Central memory CD8-positive, alpha-beta T cell (primary cell): ENCODE data around the gene TRPM6.
A peak's percentile ranks its signal among the peaks of the same experiment; 100 is the strongest.
"Not testable (repeated sequence)": the region's sequence is repeated elsewhere in the genome, so short reads cannot be mapped to it uniquely, and the experiment has no call there.

Source experiments
- ATAC-seq: fragments of 150-1000 bp; cut with Tn5 transposase; replicated peaks from 2 replicates; pipeline ENCODE4 v1.10.0; 2022; ENCODE audit warnings: mild to moderate bottlenecking, moderate FRiP score, moderate number of reproducible peaks; ENCODE audit not compliant: poor library complexity, severe bottlenecking; ENCODE audit errors: extremely low read depth
- DNase-seq, 2 donors: peaks; one replicate each; pipeline ENCODE4 v3.0.0; 2021; ENCODE audit warnings: low spot score in 2 of 2
- H3K27ac Mint-ChIP-seq: one replicate; pipeline ENCODE4 v1.8.0; 2022; ENCODE audit warnings: low read depth, mild to moderate bottlenecking, moderate library complexity, mixed read lengths
- H3K27me3 Mint-ChIP-seq: one replicate; pipeline ENCODE4 v1.8.0; 2022; ENCODE audit warnings: mixed read lengths
- H3K36me3 Mint-ChIP-seq: one replicate; pipeline ENCODE4 v1.8.0; 2022; ENCODE audit warnings: mild to moderate bottlenecking, moderate library complexity, mixed read lengths; ENCODE audit not compliant: insufficient read depth
- H3K4me1 Mint-ChIP-seq: one replicate; pipeline ENCODE4 v1.8.0; 2022; ENCODE audit warnings: mixed read lengths
- H3K4me3 Mint-ChIP-seq: one replicate; pipeline ENCODE4 v1.8.0; 2022; ENCODE audit warnings: mild to moderate bottlenecking, moderate library complexity, mixed read lengths
- H3K9me3 Mint-ChIP-seq: one replicate; pipeline ENCODE4 v1.8.0; 2022; ENCODE audit warnings: mixed read lengths

TRPM6 gene, protein sequence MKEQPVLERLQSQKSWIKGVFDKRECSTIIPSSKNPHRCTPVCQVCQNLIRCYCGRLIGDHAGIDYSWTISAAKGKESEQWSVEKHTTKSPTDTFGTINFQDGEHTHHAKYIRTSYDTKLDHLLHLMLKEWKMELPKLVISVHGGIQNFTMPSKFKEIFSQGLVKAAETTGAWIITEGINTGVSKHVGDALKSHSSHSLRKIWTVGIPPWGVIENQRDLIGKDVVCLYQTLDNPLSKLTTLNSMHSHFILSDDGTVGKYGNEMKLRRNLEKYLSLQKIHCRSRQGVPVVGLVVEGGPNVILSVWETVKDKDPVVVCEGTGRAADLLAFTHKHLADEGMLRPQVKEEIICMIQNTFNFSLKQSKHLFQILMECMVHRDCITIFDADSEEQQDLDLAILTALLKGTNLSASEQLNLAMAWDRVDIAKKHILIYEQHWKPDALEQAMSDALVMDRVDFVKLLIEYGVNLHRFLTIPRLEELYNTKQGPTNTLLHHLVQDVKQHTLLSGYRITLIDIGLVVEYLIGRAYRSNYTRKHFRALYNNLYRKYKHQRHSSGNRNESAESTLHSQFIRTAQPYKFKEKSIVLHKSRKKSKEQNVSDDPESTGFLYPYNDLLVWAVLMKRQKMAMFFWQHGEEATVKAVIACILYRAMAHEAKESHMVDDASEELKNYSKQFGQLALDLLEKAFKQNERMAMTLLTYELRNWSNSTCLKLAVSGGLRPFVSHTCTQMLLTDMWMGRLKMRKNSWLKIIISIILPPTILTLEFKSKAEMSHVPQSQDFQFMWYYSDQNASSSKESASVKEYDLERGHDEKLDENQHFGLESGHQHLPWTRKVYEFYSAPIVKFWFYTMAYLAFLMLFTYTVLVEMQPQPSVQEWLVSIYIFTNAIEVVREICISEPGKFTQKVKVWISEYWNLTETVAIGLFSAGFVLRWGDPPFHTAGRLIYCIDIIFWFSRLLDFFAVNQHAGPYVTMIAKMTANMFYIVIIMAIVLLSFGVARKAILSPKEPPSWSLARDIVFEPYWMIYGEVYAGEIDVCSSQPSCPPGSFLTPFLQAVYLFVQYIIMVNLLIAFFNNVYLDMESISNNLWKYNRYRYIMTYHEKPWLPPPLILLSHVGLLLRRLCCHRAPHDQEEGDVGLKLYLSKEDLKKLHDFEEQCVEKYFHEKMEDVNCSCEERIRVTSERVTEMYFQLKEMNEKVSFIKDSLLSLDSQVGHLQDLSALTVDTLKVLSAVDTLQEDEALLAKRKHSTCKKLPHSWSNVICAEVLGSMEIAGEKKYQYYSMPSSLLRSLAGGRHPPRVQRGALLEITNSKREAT (N-terminal part only)

DNA sequence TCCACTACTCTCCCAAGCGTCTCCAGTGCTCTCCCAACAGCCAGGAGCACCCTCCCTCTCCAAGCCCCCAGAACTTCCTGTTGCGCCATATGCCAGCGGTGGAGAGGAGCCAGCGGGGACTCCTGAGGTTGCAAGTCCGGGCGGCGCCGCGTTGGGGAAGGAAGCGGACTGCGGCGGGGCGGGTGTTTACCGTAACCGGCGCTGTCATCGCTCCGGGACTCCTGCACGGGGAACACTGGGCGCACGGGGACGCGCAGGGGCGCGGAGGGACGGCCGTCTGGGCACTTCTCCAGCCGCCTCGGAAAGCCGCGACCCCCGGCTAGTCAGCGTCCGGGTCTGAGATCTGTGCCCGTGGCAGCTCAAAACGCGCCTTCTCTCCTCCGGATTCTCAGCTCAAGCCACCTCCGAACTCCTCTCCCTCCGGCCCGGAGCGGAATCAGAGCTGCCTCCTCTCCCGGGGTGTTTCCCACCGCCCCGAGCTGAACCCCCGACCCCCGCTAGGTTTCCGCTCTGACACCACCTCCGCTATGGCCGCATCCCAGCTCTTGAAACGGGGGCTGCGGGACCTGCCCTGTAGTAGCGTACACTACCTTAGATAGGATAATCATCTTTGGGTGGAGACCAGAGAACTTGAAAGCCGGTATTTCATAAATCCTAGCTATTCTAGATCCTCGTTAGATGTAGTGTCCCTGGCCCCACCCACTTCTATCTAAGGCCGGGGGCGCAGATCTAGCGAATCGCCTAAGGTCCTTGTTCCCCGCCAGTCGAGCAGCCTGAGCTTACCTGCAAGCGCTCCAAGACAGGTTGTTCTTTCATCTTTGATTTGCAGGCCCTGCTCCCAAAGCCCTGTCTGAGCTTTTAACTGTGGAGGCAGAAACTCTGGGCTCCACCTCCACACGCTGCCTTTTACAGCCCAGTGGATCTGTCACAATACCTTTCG, at the start of gene TRPM6:
TRPM6 (minus strand) TSS at position 881 of the 940 bp plus-strand sequence; CDS start at position 816, 65 bp downstream.
- Mint-ChIP-seq H3K36me3 (no peaks in the 10 kb centered on the region), H3K27me3 (peaks cover 65% of the 10 kb centered on the region), H3K9me3 (peaks cover 6% of the 10 kb centered on the region), H3K4me1 (peaks cover 23% of the 10 kb centered on the region), H3K27ac (no peak within 1 kb of the TSS), H3K4me3 (peak within 1 kb of the TSS; percentile 82)
- DNase-seq (no peak), ATAC-seq (peak; percentile 64)

DNA sequence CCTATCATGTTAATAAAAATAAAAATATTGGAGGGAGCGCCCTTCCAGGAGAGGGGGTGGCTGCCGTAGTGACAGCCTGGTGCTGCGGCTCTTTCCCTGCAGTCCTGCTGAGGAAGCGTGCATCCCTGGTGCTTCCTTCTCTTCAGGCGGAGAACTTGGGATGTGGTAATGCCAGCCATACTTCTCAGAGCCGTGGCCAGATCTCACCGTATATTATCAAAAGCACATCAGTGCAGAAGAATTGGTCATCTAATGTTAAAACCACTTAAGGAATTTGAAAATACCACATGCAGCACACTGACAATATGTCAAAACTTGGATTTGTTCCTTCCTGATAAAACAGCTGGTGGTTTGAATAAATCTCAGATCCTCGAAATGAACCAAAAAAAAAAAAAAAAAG, 47.3 kb upstream of the TRPM6 start:
- ATAC-seq (no peak), DNase-seq (no peak)
- Mint-ChIP-seq H3K36me3 (peaks cover 3% of the 10 kb centered on the region), H3K27me3 (peaks cover 3% of the 10 kb centered on the region), H3K4me3 (no peak overlapping the region), H3K4me1 (no peaks in the 10 kb centered on the region), H3K27ac (no peak overlapping the region), H3K9me3 (no peaks in the 10 kb centered on the region)

DNA sequence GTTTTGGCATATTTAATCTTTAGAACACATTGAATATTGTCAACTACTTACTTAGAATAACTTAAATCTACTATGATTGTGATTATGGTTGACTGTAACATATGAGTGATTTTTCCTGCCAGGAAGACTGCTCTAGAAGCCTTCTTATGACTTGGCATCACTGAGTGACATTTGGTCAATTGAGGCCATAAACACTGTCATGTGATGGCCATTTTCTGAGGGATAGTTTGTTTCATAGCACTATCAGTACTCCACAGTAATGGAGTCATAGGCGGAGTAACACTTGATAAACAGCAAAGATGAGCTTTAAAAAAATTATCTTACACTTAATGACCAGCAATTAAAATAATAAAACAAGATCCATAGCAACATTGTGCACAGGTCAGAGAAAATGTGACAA, 34.0 kb upstream of the TRPM6 start:
- Mint-ChIP-seq H3K36me3 (no peaks in the 10 kb centered on the region), H3K9me3 (no peaks in the 10 kb centered on the region), H3K27ac (no peak overlapping the region), H3K4me1 (no peaks in the 10 kb centered on the region), H3K4me3 (no peak overlapping the region), H3K27me3 (no peaks in the 10 kb centered on the region)
- ATAC-seq (no peak), DNase-seq (no peak)

DNA sequence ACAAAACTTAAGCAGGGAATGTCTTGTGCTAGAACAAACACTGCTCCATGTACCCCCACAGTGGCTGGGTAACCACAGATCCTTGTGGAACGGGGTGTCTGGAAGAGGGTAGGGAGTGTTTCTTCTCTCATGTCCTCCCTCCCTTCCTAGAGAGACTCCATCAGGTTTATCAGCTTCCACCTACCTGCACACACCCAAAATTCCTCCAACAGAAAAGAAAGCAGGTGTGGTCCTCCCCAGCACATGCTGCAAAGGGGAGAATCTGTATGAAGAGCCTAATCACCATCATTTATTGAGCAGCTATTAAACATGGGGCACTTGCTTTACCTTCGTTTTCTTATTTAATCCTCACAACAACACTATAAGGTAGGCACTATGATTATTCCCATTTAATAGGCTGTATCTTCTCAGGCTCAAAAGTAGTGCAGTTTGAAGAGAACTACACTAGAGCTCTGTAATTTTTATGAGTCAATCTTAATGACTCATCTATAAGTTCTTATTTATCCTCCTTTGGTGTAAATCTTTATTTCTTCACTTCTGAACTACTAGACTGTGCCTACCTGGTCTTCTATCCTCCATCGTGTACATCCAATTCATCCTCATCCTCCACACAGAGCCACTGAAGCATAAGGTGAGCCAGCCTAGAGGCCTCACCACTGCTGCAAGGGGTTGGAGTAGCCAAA, 33.4 kb upstream of the TRPM6 start:
- no peak for ATAC-seq
- Mint-ChIP-seq H3K27me3 (no peaks in the 10 kb centered on the region), H3K4me3 (no peak overlapping the region), H3K9me3 (no peaks in the 10 kb centered on the region), H3K27ac (no peak overlapping the region), H3K4me1 (no peaks in the 10 kb centered on the region), H3K36me3 (no peaks in the 10 kb centered on the region)
- DNase-seq, result no peak

DNA sequence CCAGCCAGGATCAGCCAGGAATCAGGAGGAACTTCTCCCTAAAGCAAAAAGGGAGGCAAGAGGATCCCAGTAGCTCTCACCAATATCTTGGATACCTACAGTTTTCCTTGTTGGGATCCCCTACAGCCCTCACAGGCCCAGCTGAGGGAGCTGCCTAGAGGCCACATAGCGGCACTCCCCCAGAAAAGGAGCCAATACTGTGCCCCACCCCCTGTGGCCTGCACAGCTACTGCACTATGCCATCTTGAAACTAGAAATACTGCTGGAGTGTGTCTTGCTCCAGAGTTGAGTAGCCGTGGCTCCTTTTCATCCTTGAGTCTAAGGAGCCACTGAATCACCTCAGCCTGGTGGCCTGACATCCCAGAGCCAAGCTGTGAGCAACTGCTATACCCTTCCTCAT, 22.3 kb upstream of the TRPM6 start:
- Mint-ChIP-seq H3K4me3 (no peak overlapping the region), H3K27ac (no peak overlapping the region), H3K9me3 (no peaks in the 10 kb centered on the region), H3K36me3 (no peaks in the 10 kb centered on the region), H3K27me3 (peaks cover 43% of the 10 kb centered on the region), H3K4me1 (no peaks in the 10 kb centered on the region)
- no peak for DNase-seq
- ATAC-seq, result no peak

DNA sequence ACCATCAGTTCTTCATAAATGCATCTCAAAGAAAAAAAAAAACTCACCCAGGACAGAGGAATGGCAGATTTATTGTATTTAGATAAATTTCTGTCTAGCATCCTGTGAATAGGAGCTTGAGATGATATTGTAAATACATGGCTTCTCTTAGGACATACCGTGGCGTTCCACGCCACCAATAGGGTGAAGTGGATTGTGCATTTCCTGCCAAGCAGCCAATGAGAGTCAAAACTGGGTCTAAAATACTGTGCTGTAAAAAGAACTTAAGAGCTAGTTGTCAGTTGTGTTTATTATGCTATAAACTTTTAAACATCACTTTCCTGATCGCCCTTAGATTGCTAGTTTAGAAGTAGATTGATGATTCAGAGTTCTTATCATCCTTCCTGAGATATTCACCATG, 20.9 kb upstream of the TRPM6 start:
- DNase-seq (no peak), ATAC-seq (no peak)
- Mint-ChIP-seq H3K36me3 (no peaks in the 10 kb centered on the region), H3K27ac (no peak overlapping the region), H3K4me3 (no peak overlapping the region), H3K9me3 (no peaks in the 10 kb centered on the region), H3K4me1 (no peaks in the 10 kb centered on the region), H3K27me3 (peaks cover 47% of the 10 kb centered on the region)

GRCh38 chr9:74907085-74907484, 19.4 kb upstream of the TRPM6 start:
- Mint-ChIP-seq H3K4me1 (no peaks in the 10 kb centered on the region), H3K27me3 (peaks cover 45% of the 10 kb centered on the region)

GRCh38 chr9:74901001-74901400, 13.3 kb upstream of the TRPM6 start:
- DNase-seq (no peak), ATAC-seq (no peak)
- Mint-ChIP-seq H3K4me1 (no peaks in the 10 kb centered on the region), H3K4me3 (no peak overlapping the region), H3K27me3 (peaks cover 13% of the 10 kb centered on the region), H3K27ac (no peak overlapping the region), H3K9me3 (no peaks in the 10 kb centered on the region), H3K36me3 (no peaks in the 10 kb centered on the region)

More at GRCh38 chr9:74907085-74907484, 19.4 kb upstream of the TRPM6 start:
- Mint-ChIP-seq H3K9me3 (no peaks in the 10 kb centered on the region), H3K36me3 (no peaks in the 10 kb centered on the region), H3K4me3 (no peak overlapping the region), H3K27ac (no peak overlapping the region)
- ATAC-seq, result no peak
- no peak for DNase-seq

DNA sequence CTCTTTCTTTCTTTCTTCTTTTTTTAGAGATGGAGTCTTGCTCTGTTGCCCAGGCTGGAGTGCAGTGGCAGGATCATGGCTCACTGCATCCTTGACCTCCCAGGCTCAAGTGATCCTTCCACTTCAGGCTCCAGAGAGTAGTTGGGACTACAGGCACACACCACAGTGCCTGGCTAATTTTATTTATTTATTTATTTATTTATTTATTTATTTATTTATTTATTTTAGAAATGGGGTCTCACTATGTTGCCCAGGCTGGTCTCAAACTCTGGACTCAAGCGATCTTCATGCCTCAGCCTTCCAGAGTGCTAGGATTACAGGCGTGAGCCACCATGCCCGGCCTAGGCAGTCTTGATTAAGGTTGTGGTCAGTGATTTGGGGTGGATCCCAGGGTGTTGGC, 728 bp upstream of the TRPM6 start:
- H3K27ac Mint-ChIP-seq, H3K36me3 Mint-ChIP-seq, ATAC-seq, DNase-seq, H3K9me3 Mint-ChIP-seq: not testable (repeated sequence)
- Mint-ChIP-seq H3K4me3 (peak overlapping the region; percentile 82), H3K4me1 (peaks cover 23% of the 10 kb centered on the region), H3K27me3 (peaks cover 56% of the 10 kb centered on the region)

DNA sequence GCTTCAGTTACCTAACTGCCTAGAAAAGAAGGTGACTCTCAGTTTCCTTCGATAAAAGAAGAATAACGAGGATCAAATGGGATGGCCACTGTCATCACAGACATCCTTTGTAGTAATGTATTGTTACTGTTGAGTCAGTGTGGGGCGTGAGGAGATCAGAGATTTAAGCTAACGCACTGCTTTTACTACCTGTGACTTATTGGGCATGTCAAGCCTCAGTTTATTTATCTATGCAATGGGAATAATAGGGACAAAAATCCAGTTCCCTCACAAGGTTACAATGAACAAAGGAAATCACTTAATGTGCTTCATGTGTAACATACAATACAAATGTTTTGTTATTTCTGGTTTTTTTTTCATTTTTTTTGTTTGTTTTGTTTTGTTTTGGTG, 255 bp upstream of the TRPM6 start:
- H3K27me3 Mint-ChIP-seq, result peaks cover 59% of the 10 kb centered on the region
- peak; percentile 10 for ATAC-seq
- H3K4me1 Mint-ChIP-seq, result peaks cover 23% of the 10 kb centered on the region
- no peak for DNase-seq
- no peaks in the 10 kb centered on the region for H3K36me3 Mint-ChIP-seq
- peak overlapping the region; percentile 82 for H3K4me3 Mint-ChIP-seq
- no peak overlapping the region for H3K27ac Mint-ChIP-seq
- peaks cover 6% of the 10 kb centered on the region for H3K9me3 Mint-ChIP-seq

- no peaks in the 10 kb centered on the region for H3K36me3 Mint-ChIP-seq
- H3K27ac Mint-ChIP-seq, result no peak overlapping the region
- no peak for ATAC-seq
These were observed 11.3 kb downstream of the TRPM6 start for GRCh38 chr9:74876382-74876949.

More at GRCh38 chr9:74876382-74876949, 11.3 kb downstream of the TRPM6 start:
- Mint-ChIP-seq H3K4me3 (no peak overlapping the region), H3K27me3 (peaks cover 18% of the 10 kb centered on the region), H3K4me1 (no peaks in the 10 kb centered on the region), H3K9me3 (peaks cover 20% of the 10 kb centered on the region)
- no peak for DNase-seq
